Choroid plexus epithelial cell (primary cell): ENCODE measurements around the gene CTIF.

Experiments
- DNase-seq: peaks from one replicate; pipeline ENCODE4 v3.0.0-alpha.2; 2010; ENCODE audit warnings: low read depth
- H3K4me3 ChIP-seq: 2 replicates; pipeline ENCODE4 v1.5.1; 2011; ENCODE audit warnings: low read depth, mild to moderate bottlenecking, control low read depth, low read length, moderate library complexity
- TF ChIP-seq, protein P1 (sequence below): conservative IDR thresholded peaks from 2 replicates; pipeline ENCODE4 v1.5.1; 2011; ENCODE audit warnings: low read depth, mild to moderate bottlenecking, control low read depth, inconsistent platforms, low read length, moderate library complexity

Gene CTIF

DNA sequence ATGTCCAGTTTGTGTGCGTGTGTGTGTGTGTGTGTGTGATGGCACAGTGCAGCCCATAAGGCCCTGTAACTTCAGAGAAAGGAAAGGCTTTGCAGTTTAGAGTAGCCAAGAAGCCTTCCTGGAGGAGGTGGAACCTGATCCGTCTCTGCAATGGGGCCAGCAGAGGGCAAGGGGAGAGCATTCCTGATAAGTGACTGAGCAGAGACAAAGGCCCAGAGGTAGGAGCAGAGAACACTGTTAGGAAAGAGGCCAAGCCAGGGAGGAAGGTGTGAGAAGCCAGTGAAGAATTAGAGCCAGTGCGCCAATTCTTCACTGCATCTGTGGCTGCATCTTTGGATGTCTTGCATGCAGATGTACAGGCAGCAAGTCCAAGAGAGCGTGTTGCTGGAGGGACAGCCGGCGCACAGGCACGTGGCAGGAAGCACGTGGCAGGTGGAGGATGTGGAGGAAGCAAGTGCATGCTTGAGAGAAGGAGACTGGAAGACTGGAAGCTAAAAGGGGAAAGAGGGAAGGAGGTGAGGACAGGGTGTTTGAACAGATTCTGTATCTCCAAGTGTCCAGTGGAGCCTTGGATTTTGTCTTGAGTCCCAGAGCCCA is 196.3 kb downstream of the CTIF start:
- TF ChIP-seq, protein P1, sequence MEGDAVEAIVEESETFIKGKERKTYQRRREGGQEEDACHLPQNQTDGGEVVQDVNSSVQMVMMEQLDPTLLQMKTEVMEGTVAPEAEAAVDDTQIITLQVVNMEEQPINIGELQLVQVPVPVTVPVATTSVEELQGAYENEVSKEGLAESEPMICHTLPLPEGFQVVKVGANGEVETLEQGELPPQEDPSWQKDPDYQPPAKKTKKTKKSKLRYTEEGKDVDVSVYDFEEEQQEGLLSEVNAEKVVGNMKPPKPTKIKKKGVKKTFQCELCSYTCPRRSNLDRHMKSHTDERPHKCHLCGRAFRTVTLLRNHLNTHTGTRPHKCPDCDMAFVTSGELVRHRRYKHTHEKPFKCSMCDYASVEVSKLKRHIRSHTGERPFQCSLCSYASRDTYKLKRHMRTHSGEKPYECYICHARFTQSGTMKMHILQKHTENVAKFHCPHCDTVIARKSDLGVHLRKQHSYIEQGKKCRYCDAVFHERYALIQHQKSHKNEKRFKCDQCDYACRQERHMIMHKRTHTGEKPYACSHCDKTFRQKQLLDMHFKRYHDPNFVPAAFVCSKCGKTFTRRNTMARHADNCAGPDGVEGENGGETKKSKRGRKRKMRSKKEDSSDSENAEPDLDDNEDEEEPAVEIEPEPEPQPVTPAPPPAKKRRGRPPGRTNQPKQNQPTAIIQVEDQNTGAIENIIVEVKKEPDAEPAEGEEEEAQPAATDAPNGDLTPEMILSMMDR: no peak
- DNase-seq: no peak
- H3K4me3 ChIP-seq: no peak overlapping the region

DNA sequence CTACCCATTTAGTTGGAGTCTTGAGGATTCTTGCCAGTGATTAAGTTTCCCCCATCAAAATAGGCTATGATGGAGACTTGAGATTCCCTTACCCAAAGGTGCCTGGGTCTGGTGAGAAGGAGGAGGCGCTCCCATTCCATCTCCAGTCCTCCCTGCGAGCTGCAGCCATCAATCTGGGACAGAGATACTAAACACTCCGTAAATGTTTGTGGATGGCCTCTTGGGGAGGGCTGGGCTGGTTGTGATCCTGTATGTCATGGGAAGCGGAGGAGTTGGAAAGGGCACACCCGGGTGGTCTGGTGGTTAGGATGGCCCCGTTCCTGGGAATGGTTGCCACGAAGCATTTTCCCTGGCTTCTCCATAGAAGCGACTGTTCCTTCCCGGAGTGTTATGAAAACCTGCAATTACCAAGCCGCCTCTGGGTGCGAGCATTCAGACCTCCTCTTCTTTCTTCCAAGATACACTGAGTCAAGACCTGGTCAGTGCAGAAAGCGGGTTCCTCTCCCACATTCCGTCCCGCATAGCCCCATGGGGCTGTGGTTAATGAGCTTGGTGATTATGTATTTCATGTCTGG is 196.9 kb downstream of the CTIF start:
- TF ChIP-seq, protein P1: no peak
- DNase-seq: no peak
- H3K4me3 ChIP-seq: no peak overlapping the region

DNA sequence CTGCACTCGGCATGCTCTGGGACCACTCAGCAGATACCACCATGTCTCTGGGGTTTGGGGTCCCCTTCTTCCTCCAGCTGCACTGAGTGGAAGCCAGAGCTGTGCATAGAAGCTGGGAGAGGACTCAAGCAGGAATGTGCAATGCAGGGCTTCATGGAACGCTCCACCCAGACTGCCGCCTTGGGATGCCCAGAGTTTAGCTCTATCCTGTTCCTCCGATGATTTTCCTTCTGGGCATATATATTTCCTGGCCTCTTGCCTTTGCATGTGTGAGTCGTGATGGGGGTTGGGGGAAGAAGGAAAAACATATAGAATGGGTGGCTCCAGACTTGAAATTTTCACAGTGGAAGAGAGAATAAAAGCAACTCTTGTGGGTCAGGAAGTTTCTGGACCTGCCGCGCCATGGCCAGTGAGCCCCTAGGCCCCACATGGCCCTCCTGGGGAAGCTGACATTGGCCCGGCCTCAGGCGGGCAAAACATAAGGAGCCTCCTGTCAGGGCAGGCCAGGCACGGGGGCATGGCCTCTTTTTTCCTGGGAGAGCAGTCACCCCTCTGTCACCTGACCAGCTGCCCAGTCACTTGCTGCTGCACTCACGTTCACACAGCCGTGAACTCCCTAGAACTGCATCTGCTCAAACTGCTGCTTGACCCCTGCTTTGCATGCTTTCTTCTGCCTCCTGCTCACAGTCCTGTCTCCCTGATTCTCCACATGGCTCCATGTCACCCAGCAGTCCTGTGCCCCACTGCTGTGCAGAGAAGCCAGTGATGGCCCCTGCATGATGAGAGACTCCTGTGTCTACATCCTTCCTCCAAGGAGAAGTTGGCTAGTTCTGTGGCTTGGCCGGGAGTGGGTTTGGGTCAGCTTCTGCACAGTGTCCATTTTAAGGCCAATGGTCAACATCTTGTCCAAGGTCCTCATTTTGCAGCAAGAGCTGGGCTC is 197.8 kb downstream of the CTIF start:
- DNase-seq: no peak
- no peak overlapping the region for H3K4me3 ChIP-seq

DNA sequence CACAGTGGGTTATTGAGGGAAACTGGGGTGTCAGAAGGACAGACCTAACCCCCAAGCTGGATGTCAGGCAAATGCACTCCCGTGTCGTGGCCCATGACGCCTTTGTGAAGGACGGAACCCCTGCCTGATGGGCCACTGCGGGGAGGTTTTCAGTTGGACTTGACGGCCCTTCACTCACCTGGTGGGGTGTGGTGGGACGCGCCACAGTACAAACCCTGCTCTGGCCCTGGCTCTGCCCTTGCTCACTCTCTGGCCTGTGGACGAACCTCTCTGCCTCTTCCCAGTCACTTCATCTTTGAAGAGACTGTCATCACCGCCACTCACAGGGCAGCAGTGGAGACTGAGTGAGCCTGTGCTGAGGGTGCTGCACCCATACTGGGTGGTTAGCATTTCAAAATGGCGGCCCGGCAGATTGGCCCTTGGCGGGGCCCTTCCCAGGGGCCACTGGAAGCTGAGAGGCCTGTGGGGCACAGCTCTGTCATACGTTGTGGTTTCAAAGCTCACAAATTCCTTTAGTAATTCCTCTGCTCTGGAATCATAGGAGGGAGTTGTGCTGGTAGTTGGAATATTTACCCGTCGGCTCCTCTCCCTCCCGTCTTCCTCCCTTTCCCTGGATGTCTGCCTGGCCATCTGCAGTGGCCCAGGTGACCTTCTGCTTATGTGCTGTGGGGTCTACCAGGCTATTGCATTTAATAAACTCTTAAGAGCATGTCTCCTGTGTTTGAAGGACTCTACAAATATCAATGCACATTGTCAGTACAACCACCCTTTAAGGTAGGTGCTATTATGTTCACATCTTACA is 200.6 kb downstream of the CTIF start:
- H3K4me3 ChIP-seq: no peak overlapping the region
- no peak for DNase-seq
- TF ChIP-seq, protein P1: no peak

More for the DNA sequence above, 197.8 kb downstream of the CTIF start:
- TF ChIP-seq, protein P1: no peak

DNA sequence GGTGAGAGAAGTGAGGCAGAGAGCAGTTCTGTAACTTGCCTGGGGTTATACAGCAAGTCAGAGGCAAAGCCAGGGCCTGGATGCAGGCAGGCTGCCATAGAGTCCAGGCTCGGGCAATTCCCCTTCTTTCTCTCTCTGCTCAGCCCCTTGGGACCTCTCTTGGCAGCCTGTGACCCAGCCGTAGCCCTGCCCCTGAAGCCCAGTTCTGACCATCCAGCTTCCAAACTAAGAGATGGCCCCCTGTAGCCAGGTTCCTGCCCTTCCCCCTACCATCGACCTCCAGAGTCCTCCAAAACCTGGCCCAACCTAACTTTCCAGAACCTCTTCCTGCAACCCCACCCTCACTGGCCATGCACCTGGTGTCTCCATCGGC is 201.2 kb downstream of the CTIF start:
- no peak overlapping the region for H3K4me3 ChIP-seq
- no peak for DNase-seq
- TF ChIP-seq, protein P1: no peak

DNA sequence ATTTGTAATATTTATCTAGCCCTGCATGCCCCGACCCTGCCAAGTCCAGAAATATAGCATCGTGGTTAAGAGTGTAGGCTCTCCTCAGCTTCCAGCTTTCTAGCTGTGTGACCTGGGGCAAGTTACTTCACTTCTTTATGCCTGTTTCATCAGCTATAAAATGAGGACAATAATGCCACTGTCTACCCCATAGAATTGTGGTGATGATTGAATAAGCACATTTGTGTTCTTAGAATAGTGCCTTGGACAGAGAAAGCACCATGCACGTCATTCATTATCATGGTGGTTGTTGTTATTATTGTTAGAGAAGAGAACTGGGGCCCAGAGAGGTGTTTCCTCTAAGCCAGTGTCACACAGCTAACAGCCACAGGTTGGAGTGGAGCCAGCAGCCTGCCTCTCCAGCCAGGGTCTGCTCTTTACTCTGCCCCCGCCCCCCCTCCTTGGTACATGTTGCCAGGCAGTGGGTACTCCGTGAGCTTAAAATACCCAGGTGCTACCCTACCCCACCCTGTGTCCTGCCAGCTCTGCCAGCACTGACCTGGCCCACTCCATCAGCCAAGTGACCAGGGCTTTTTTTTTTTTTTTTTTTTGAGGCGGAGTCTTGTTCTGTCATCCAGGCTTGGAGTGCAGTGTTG is 202.1 kb downstream of the CTIF start:
- TF ChIP-seq, protein P1: no peak
- H3K4me3 ChIP-seq: no peak overlapping the region

More for the DNA sequence above, 202.1 kb downstream of the CTIF start:
- DNase-seq: no peak
